ENCODE measurements around the gene BBS4.

Gene BBS4

DNA sequence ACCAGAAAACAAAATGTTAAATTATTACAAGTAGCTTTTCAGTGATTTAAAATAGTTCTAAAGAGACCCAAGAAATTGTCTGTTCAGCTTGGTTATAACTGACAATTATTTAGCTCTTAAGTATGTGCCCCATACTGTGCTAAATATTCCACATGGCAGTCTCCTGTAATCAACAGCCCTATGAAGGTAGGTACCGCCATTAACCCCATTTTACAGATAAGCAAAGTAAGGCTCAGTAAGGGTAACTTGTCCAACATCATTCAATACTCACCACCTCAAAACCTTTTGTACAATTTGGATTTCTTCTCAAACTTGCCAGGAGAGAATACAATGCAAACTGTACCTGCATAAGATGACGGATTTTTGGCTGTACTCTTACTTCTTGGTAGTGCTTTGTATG lies 63.7 kb downstream of the BBS4 start:
- TF ChIP-seq FOXP2 (optimal IDR thresholded peaks at IDR 0.05; ENCODE audit: borderline replicate concordance, extremely low read depth, extremely low read length, insufficient read depth) (no peak), SIN3A (IDR thresholded peaks at IDR 0.05; ENCODE audit: borderline replicate concordance, insufficient read depth, low read length) (no peak), POLR2AphosphoS5 (IDR thresholded peaks at IDR 0.05; ENCODE audit: low read depth, low read length) (no peak), TAF1 (IDR thresholded peaks at IDR 0.05; ENCODE audit: borderline replicate concordance, insufficient read depth, low read length) (no peak)
- TF ChIP-seq, protein P1, sequence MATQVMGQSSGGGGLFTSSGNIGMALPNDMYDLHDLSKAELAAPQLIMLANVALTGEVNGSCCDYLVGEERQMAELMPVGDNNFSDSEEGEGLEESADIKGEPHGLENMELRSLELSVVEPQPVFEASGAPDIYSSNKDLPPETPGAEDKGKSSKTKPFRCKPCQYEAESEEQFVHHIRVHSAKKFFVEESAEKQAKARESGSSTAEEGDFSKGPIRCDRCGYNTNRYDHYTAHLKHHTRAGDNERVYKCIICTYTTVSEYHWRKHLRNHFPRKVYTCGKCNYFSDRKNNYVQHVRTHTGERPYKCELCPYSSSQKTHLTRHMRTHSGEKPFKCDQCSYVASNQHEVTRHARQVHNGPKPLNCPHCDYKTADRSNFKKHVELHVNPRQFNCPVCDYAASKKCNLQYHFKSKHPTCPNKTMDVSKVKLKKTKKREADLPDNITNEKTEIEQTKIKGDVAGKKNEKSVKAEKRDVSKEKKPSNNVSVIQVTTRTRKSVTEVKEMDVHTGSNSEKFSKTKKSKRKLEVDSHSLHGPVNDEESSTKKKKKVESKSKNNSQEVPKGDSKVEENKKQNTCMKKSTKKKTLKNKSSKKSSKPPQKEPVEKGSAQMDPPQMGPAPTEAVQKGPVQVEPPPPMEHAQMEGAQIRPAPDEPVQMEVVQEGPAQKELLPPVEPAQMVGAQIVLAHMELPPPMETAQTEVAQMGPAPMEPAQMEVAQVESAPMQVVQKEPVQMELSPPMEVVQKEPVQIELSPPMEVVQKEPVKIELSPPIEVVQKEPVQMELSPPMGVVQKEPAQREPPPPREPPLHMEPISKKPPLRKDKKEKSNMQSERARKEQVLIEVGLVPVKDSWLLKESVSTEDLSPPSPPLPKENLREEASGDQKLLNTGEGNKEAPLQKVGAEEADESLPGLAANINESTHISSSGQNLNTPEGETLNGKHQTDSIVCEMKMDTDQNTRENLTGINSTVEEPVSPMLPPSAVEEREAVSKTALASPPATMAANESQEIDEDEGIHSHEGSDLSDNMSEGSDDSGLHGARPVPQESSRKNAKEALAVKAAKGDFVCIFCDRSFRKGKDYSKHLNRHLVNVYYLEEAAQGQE (IDR thresholded peaks at IDR 0.05; ENCODE audit: insufficient read depth in 1 of 2, low read depth in 2 of 2, low read length in 2 of 2), result no peak

DNA sequence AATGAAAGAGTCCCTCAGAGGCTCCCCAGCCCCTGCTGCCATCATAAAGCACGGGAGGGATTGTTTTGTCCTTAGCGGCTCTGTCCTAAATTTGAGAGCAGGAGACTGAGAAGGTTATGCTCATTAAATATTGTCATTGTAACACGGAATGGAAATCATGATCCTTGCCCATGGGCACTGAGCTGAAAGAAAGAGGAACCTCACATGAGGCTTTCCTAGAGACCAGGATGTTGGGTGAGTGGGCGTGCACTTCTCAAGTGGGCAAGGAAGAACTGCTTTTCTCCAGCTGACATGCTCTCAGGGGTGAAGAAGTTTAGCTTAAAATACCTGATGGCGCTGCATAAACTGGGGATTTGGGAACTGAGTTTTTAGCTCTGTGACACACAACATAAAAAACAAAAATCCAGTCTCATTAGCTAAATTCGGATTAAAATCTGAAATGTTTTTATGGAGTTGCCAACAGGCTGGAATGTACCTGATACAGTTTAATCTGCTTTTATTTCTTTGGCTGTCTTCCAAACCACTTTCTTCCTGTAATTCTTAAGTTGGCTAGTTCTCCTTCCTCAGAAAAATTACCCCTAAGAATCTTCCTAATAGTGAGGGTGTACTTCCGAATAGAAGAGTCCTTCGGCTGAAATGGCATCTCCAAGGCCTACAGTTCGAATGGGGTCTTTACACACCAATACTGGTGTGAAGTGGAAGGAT lies 65.9 kb downstream of the BBS4 start:
- TF ChIP-seq, protein P1 (IDR thresholded peaks at IDR 0.05; ENCODE audit: insufficient read depth in 1 of 2, low read depth in 2 of 2, low read length in 2 of 2), result no peak
- TF ChIP-seq SIN3A (IDR thresholded peaks at IDR 0.05; ENCODE audit: borderline replicate concordance, insufficient read depth, low read length), result no peak
- TF ChIP-seq TAF1 (IDR thresholded peaks at IDR 0.05; ENCODE audit: borderline replicate concordance, insufficient read depth, low read length), result no peak
- no peak for TF ChIP-seq FOXP2 (optimal IDR thresholded peaks at IDR 0.05; ENCODE audit: borderline replicate concordance, extremely low read depth, extremely low read length, insufficient read depth)
- no peak for TF ChIP-seq POLR2AphosphoS5 (IDR thresholded peaks at IDR 0.05; ENCODE audit: low read depth, low read length)

DNA sequence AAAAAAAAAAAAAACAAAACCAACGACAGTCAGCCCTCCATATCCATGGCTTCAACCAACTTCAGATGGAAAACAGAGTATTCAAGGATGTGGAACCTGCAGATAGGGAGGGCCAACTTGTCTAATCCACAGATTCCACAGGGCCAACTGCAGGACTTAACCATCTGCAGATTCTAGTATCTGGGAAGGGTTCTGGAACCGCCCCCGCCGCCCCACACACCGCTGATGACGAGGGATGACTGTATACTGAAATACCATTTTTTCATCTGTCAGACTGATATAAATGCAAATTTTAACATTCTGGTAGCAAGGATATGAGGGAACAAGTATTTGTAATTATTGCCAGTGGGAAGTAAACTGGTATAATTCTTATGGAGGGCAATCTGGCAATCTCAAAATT lies 68.1 kb downstream of the BBS4 start:
- no peak for TF ChIP-seq FOXP2 (optimal IDR thresholded peaks at IDR 0.05; ENCODE audit: borderline replicate concordance, extremely low read depth, extremely low read length, insufficient read depth)
- TF ChIP-seq, protein P1 (IDR thresholded peaks at IDR 0.05; ENCODE audit: insufficient read depth in 1 of 2, low read depth in 2 of 2, low read length in 2 of 2), result no peak
- no peak for TF ChIP-seq TAF1 (IDR thresholded peaks at IDR 0.05; ENCODE audit: borderline replicate concordance, insufficient read depth, low read length)
- TF ChIP-seq SIN3A (IDR thresholded peaks at IDR 0.05; ENCODE audit: borderline replicate concordance, insufficient read depth, low read length), result no peak
- no peak for TF ChIP-seq POLR2AphosphoS5 (IDR thresholded peaks at IDR 0.05; ENCODE audit: low read depth, low read length)

DNA sequence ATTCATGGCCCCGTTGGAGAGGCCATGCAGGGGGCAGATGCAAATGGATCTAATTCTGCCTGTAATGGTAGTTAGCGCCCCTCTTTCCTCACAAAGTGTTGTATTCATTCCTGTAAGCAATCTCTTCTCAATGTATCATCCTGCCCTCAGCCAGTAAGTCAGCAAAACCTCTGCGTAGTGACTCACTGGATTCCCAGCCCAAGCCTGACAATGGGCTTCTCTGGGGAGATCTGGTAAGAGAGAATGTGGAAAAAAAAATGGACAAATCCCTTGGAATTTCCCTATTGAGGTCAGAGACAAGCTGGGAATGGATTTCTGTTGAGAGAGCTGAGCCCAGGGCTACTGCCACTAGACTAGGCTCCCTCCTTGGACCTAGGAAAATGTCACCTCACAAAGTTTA lies 72.2 kb downstream of the BBS4 start:
- TF ChIP-seq POLR2AphosphoS5 (IDR thresholded peaks at IDR 0.05; ENCODE audit: low read depth, low read length), result no peak
- TF ChIP-seq TAF1 (IDR thresholded peaks at IDR 0.05; ENCODE audit: borderline replicate concordance, insufficient read depth, low read length), result no peak
- no peak for TF ChIP-seq SIN3A (IDR thresholded peaks at IDR 0.05; ENCODE audit: borderline replicate concordance, insufficient read depth, low read length)
- TF ChIP-seq, protein P1 (IDR thresholded peaks at IDR 0.05; ENCODE audit: insufficient read depth in 1 of 2, low read depth in 2 of 2, low read length in 2 of 2), result no peak
- no peak for TF ChIP-seq FOXP2 (optimal IDR thresholded peaks at IDR 0.05; ENCODE audit: borderline replicate concordance, extremely low read depth, extremely low read length, insufficient read depth)
